Fibroblast of the aortic adventitia (primary cell): ENCODE data around the gene CTDNEP1. TPM values are rescaled to one million over a fixed set of nuclear protein-coding genes. Genes with fewer than 3 reads are reported as not detected.

Source experiments
- DNase-seq: peaks from one replicate; pipeline ENCODE4 v3.0.0-alpha.2; 2010; ENCODE audit warnings: low read depth
- H3K4me3 ChIP-seq: 2 replicates; pipeline ENCODE4 v1.5.1; 2011; ENCODE audit warnings: low read depth, mild to moderate bottlenecking, control low read depth, low read length, moderate library complexity
- CTCF ChIP-seq: IDR thresholded peaks from 2 replicates; pipeline ENCODE4 v1.5.1; 2011; ENCODE audit warnings: mild to moderate bottlenecking, low read length, control low read depth, inconsistent platforms; ENCODE audit not compliant: insufficient read depth
- total RNA-seq: library from RNA; depleted of rRNA; stranded (reverse); fragments of >200 nt; gene quantifications from 2 replicates; pipeline ENCODE4 v1.2.3, GENCODE V29; 2012; ENCODE audit warnings: low replicate concordance

CTDNEP1 gene
- total RNA-seq, 1 donor = 41.2 TPM

GRCh38 chr17:7235693-7236665 lies 15.6 kb downstream of the CTDNEP1 start:
- DNase-seq = no peak

GRCh38 chr17:7234083-7234951 lies 17.2 kb downstream of the CTDNEP1 start, which contains the start of gene DVL2:
DVL2 (minus strand) TSS chr17:7234517; CDS start chr17:7234262, 255 bp downstream.
- TF ChIP-seq CTCF = no peak
- peak; percentile 93 for DNase-seq
- H3K4me3 ChIP-seq = peak within 1 kb of the TSS; percentile 94

More at GRCh38 chr17:7235693-7236665, 15.6 kb downstream of the CTDNEP1 start:
- no peak overlapping the region for H3K4me3 ChIP-seq
- TF ChIP-seq CTCF = no peak

- peak overlapping the region; percentile 94 for H3K4me3 ChIP-seq
- no peak for TF ChIP-seq CTCF
- no peak for DNase-seq
These were observed 17.8 kb downstream of the CTDNEP1 start for GRCh38 chr17:7233701-7234082.

- DNase-seq = no peak
- TF ChIP-seq CTCF = no peak
- peak overlapping the region; percentile 55 for H3K4me3 ChIP-seq
These were observed 19.4 kb downstream of the CTDNEP1 start for GRCh38 chr17:7232114-7232513.

- DNase-seq = no peak
- no peak for TF ChIP-seq CTCF
- no peak overlapping the region for H3K4me3 ChIP-seq
These were observed 22.0 kb downstream of the CTDNEP1 start for GRCh38 chr17:7229504-7229903.

- no peak for DNase-seq
- H3K4me3 ChIP-seq = no peak overlapping the region
- no peak for TF ChIP-seq CTCF
These were observed 22.6 kb downstream of the CTDNEP1 start for GRCh38 chr17:7228920-7229319.
